ENCODE measurements around the gene NUP62CL. TPM values are rescaled to one million over a fixed set of nuclear protein-coding genes. Genes with fewer than 3 reads are reported as not detected.

Gene NUP62CL
- total and polyA plus RNA-seq, 2 donors from 2014 or later, result 9.2 to 9.8 TPM

- no peak overlapping the region for H3K27ac ChIP-seq (ENCODE audit: low read depth in 2 of 2, low read length in 2 of 2)
- no peak for DNase-seq
- no peak overlapping the region for H3K4me3 ChIP-seq (ENCODE audit: low read length in 3 of 3)
- intact Hi-C loops (cut with DNase I), result no loop called here
- H3K4me1 ChIP-seq (ENCODE audit: control insufficient read depth in 2 of 3, insufficient read depth in 2 of 3, low read depth in 1 of 3, low read length in 3 of 3), result no peaks in the 10 kb centered on the region
- no peak overlapping the region for H3K9ac ChIP-seq (ENCODE audit: low read length in 3 of 3)
- no peak for TF ChIP-seq CTCF (IDR thresholded peaks at IDR 0.05; ENCODE audit: borderline replicate concordance, extremely low read depth, insufficient read depth)
- H3K36me3 ChIP-seq (ENCODE audit: control insufficient read depth in 2 of 3, insufficient read depth in 3 of 3, low read length in 3 of 3), result no peaks in the 10 kb centered on the region
- FAIRE-seq, result no peak
- no peaks in the 10 kb centered on the region for H3K27me3 ChIP-seq (ENCODE audit: control insufficient read depth, insufficient read depth, low read length)
- H3K9me3 ChIP-seq (ENCODE audit: control insufficient read depth in 2 of 3, insufficient read depth in 1 of 3, low read length in 3 of 3), result no peaks in the 10 kb centered on the region
Measured at GRCh38 chrX:107226757-107227156, 20.5 kb upstream of the NUP62CL start.

- FAIRE-seq, result peak; percentile 8
- no peak overlapping the region for H3K4me3 ChIP-seq (ENCODE audit: low read length in 3 of 3)
- no peaks in the 10 kb centered on the region for H3K9me3 ChIP-seq (ENCODE audit: control insufficient read depth in 2 of 3, insufficient read depth in 1 of 3, low read length in 3 of 3)
- no peaks in the 10 kb centered on the region for H3K27me3 ChIP-seq (ENCODE audit: control insufficient read depth, insufficient read depth, low read length)
- no peak for DNase-seq
- no peak overlapping the region for H3K9ac ChIP-seq (ENCODE audit: low read length in 3 of 3)
- no peak overlapping the region for H3K27ac ChIP-seq (ENCODE audit: low read depth in 2 of 2, low read length in 2 of 2)
- H3K4me1 ChIP-seq (ENCODE audit: control insufficient read depth in 2 of 3, insufficient read depth in 2 of 3, low read depth in 1 of 3, low read length in 3 of 3), result no peaks in the 10 kb centered on the region
- H3K36me3 ChIP-seq (ENCODE audit: control insufficient read depth in 2 of 3, insufficient read depth in 3 of 3, low read length in 3 of 3), result no peaks in the 10 kb centered on the region
- intact Hi-C loops (cut with DNase I), result no loop called here
- TF ChIP-seq CTCF (IDR thresholded peaks at IDR 0.05; ENCODE audit: borderline replicate concordance, extremely low read depth, insufficient read depth), result no peak
Measured at GRCh38 chrX:107213477-107213876, 7.2 kb upstream of the NUP62CL start.

DNA sequence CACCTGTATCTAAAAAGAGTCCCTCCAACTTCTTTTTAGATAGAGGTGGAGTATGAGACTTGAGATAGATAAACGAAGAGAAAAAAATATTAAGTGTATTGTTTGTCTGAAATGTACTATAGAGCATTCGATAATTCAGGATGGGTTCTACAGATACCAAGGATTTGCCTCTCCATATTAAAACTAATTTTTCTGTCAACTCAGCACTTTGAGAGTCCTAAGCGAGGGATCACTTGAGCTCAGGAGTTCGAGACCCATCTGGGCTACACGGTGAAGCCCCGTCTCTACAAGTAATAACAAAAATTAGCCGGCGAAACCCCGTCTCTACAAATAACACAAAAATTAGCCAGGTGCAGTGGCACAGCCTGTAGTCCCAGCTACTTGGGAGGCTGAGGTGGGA lies 1.7 kb upstream of the NUP62CL start:
- Histone ChIP-seq H3K9ac (ENCODE audit: low read length in 3 of 3) (no peak overlapping the region), H3K36me3 (ENCODE audit: control insufficient read depth in 2 of 3, insufficient read depth in 3 of 3, low read length in 3 of 3) (no peaks in the 10 kb centered on the region), H3K9me3 (ENCODE audit: control insufficient read depth in 2 of 3, insufficient read depth in 1 of 3, low read length in 3 of 3) (no peaks in the 10 kb centered on the region), H3K4me1 (ENCODE audit: control insufficient read depth in 2 of 3, insufficient read depth in 2 of 3, low read depth in 1 of 3, low read length in 3 of 3) (no peaks in the 10 kb centered on the region), H3K27ac (ENCODE audit: low read depth in 2 of 2, low read length in 2 of 2) (no peak overlapping the region), H3K27me3 (ENCODE audit: control insufficient read depth, insufficient read depth, low read length) (no peaks in the 10 kb centered on the region), H3K4me3 (ENCODE audit: low read length in 3 of 3) (no peak overlapping the region)
- no peak for TF ChIP-seq CTCF (IDR thresholded peaks at IDR 0.05; ENCODE audit: borderline replicate concordance, extremely low read depth, insufficient read depth)
- intact Hi-C loops (cut with DNase I), result no loop called here
- no peak for FAIRE-seq
- DNase-seq, result no peak

GRCh38 chrX:107207089-107207488 lies 856 bp upstream of the NUP62CL start:
- Histone ChIP-seq H3K9me3 (ENCODE audit: control insufficient read depth in 2 of 3, insufficient read depth in 1 of 3, low read length in 3 of 3) (no peaks in the 10 kb centered on the region), H3K4me3 (ENCODE audit: low read length in 3 of 3) (no peak overlapping the region), H3K4me1 (ENCODE audit: control insufficient read depth in 2 of 3, insufficient read depth in 2 of 3, low read depth in 1 of 3, low read length in 3 of 3) (no peaks in the 10 kb centered on the region), H3K27me3 (ENCODE audit: control insufficient read depth, insufficient read depth, low read length) (no peaks in the 10 kb centered on the region), H3K27ac (ENCODE audit: low read depth in 2 of 2, low read length in 2 of 2) (no peak overlapping the region), H3K9ac (ENCODE audit: low read length in 3 of 3) (no peak overlapping the region), H3K36me3 (ENCODE audit: control insufficient read depth in 2 of 3, insufficient read depth in 3 of 3, low read length in 3 of 3) (no peaks in the 10 kb centered on the region)
- intact Hi-C loops (cut with DNase I), result no loop called here
- FAIRE-seq (no peak), DNase-seq (no peak)
- TF ChIP-seq CTCF (IDR thresholded peaks at IDR 0.05; ENCODE audit: borderline replicate concordance, extremely low read depth, insufficient read depth), result no peak
